ENCODE results near the gene C4orf50. TPM values are rescaled to one million over a fixed set of nuclear protein-coding genes. Genes with fewer than 3 reads are reported as not detected.

Gene C4orf50
- total and polyA plus RNA-seq, 5 donors from 2014 or later, result 0.05 to 3.5 (median 0.11) TPM; not detected in 2

GRCh38 chr4:5887011-5887360 lies 131.2 kb downstream of the C4orf50 start:
- Mint-ChIP-seq H3K4me3 (no peak overlapping the region), H3K27me3 (peaks cover 65% of the 10 kb centered on the region), H3K9me3 (peaks cover 0 to 11% (median 0%) of the 10 kb centered on the region in 7 donors), H3K36me3 (no peaks in the 10 kb centered on the region), H3K4me1 (peaks cover 0 to 12% (median 2%) of the 10 kb centered on the region in 4 donors), H3K27ac (no peak overlapping the region)
- Histone ChIP-seq H3K4me1 (ENCODE audit: control insufficient read depth, insufficient read depth, low read length, poor library complexity, severe bottlenecking) (peaks cover 8% of the 10 kb centered on the region), H3K4me3 (ENCODE audit: low read depth, low read length) (no peak overlapping the region), H3K27me3 (ENCODE audit: control insufficient read depth, insufficient read depth, low read length) (peaks cover 23% of the 10 kb centered on the region), H3K27ac (ENCODE audit: insufficient read depth, low read length, poor library complexity, severe bottlenecking) (no peak overlapping the region), H3K36me3 (ENCODE audit: control insufficient read depth, insufficient read depth, low read length) (no peaks in the 10 kb centered on the region), H3K9me3 (ENCODE audit: control insufficient read depth in 2 of 2, low read length in 2 of 2) (no peaks in the 10 kb centered on the region)
- DNase-seq, result no peak
- ATAC-seq (ENCODE audit: low read depth in 2 of 2), result no peak

GRCh38 chr4:5885733-5886132 lies 132.5 kb downstream of the C4orf50 start:
- Mint-ChIP-seq H3K27ac (peak overlapping the region in 1 of 3 donors; percentile 39), H3K27me3 (peaks cover 58% of the 10 kb centered on the region), H3K4me3 (no peak overlapping the region), H3K4me1 (peaks cover 0 to 9% (median 2%) of the 10 kb centered on the region in 4 donors), H3K9me3 (peaks cover 0 to 13% (median 0%) of the 10 kb centered on the region in 7 donors), H3K36me3 (no peaks in the 10 kb centered on the region)
- no peak overlapping the region for H3K27ac ChIP-seq (ENCODE audit: insufficient read depth, low read length, poor library complexity, severe bottlenecking)
- DNase-seq, result no peak
- no peak overlapping the region for H3K4me3 ChIP-seq (ENCODE audit: low read depth, low read length)
- ATAC-seq (ENCODE audit: low read depth in 2 of 2), result no peak
- peaks cover 8% of the 10 kb centered on the region for H3K4me1 ChIP-seq (ENCODE audit: control insufficient read depth, insufficient read depth, low read length, poor library complexity, severe bottlenecking)
- peaks cover 23% of the 10 kb centered on the region for H3K27me3 ChIP-seq (ENCODE audit: control insufficient read depth, insufficient read depth, low read length)
- H3K9me3 ChIP-seq (ENCODE audit: control insufficient read depth in 2 of 2, low read length in 2 of 2), result no peaks in the 10 kb centered on the region
- H3K36me3 ChIP-seq (ENCODE audit: control insufficient read depth, insufficient read depth, low read length), result no peaks in the 10 kb centered on the region

GRCh38 chr4:5884796-5885195 lies 133.4 kb downstream of the C4orf50 start:
- peaks cover 59% of the 10 kb centered on the region for H3K27me3 Mint-ChIP-seq
- peaks cover 0 to 11% (median 0%) of the 10 kb centered on the region in 7 donors for H3K9me3 Mint-ChIP-seq
- no peak for DNase-seq
- ATAC-seq (ENCODE audit: low read depth in 2 of 2), result no peak
- no peak overlapping the region for H3K4me3 Mint-ChIP-seq
- no peaks in the 10 kb centered on the region for H3K36me3 ChIP-seq (ENCODE audit: control insufficient read depth, insufficient read depth, low read length)
- peaks cover 8% of the 10 kb centered on the region for H3K4me1 ChIP-seq (ENCODE audit: control insufficient read depth, insufficient read depth, low read length, poor library complexity, severe bottlenecking)
- peaks cover 0 to 7% (median 1%) of the 10 kb centered on the region in 4 donors for H3K4me1 Mint-ChIP-seq
- H3K27me3 ChIP-seq (ENCODE audit: control insufficient read depth, insufficient read depth, low read length), result peaks cover 22% of the 10 kb centered on the region
- H3K27ac Mint-ChIP-seq, result no peak overlapping the region
- H3K9me3 ChIP-seq (ENCODE audit: control insufficient read depth in 2 of 2, low read length in 2 of 2), result no peaks in the 10 kb centered on the region
- no peak overlapping the region for H3K27ac ChIP-seq (ENCODE audit: insufficient read depth, low read length, poor library complexity, severe bottlenecking)
- no peak overlapping the region for H3K4me3 ChIP-seq (ENCODE audit: low read depth, low read length)
- no peaks in the 10 kb centered on the region for H3K36me3 Mint-ChIP-seq

- peaks cover 0 to 6% (median 0%) of the 10 kb centered on the region in 7 donors for H3K9me3 Mint-ChIP-seq
- no peaks in the 10 kb centered on the region for H3K36me3 ChIP-seq (ENCODE audit: control insufficient read depth, insufficient read depth, low read length)
- H3K27me3 ChIP-seq (ENCODE audit: control insufficient read depth, insufficient read depth, low read length), result peaks cover 15% of the 10 kb centered on the region
- DNase-seq, result no peak
- H3K27me3 Mint-ChIP-seq, result peaks cover 59% of the 10 kb centered on the region
- peaks cover 8% of the 10 kb centered on the region for H3K4me1 ChIP-seq (ENCODE audit: control insufficient read depth, insufficient read depth, low read length, poor library complexity, severe bottlenecking)
- no peaks in the 10 kb centered on the region for H3K36me3 Mint-ChIP-seq
- no peak for ATAC-seq (ENCODE audit: low read depth in 2 of 2)
- no peak overlapping the region for H3K27ac ChIP-seq (ENCODE audit: insufficient read depth, low read length, poor library complexity, severe bottlenecking)
- H3K4me3 Mint-ChIP-seq, result no peak overlapping the region
- no peak overlapping the region for H3K27ac Mint-ChIP-seq
- H3K9me3 ChIP-seq (ENCODE audit: control insufficient read depth in 2 of 2, low read length in 2 of 2), result no peaks in the 10 kb centered on the region
- peaks cover 0 to 4% (median 0%) of the 10 kb centered on the region in 4 donors for H3K4me1 Mint-ChIP-seq
- no peak overlapping the region for H3K4me3 ChIP-seq (ENCODE audit: low read depth, low read length)
These were observed 134.3 kb downstream of the C4orf50 start for GRCh38 chr4:5883916-5884315.

GRCh38 chr4:5882947-5883346 lies 135.3 kb downstream of the C4orf50 start:
- Mint-ChIP-seq H3K36me3 (no peaks in the 10 kb centered on the region), H3K27ac (no peak overlapping the region)
- no peaks in the 10 kb centered on the region for H3K36me3 ChIP-seq (ENCODE audit: control insufficient read depth, insufficient read depth, low read length)

GRCh38 chr4:5881340-5881739 lies 136.9 kb downstream of the C4orf50 start:
- no peak for DNase-seq
- no peak overlapping the region for H3K27ac Mint-ChIP-seq
- no peak for ATAC-seq (ENCODE audit: low read depth in 2 of 2)
- peaks cover 13% of the 10 kb centered on the region for H3K27me3 ChIP-seq (ENCODE audit: control insufficient read depth, insufficient read depth, low read length)
- H3K4me3 Mint-ChIP-seq, result no peak overlapping the region
- no peaks in the 10 kb centered on the region for H3K4me1 ChIP-seq (ENCODE audit: control insufficient read depth, insufficient read depth, low read length, poor library complexity, severe bottlenecking)
- no peak overlapping the region for H3K4me3 ChIP-seq (ENCODE audit: low read depth, low read length)
- H3K27ac ChIP-seq (ENCODE audit: insufficient read depth, low read length, poor library complexity, severe bottlenecking), result no peak overlapping the region
- peaks cover 0 to 6% (median 0%) of the 10 kb centered on the region in 7 donors for H3K9me3 Mint-ChIP-seq
- H3K4me1 Mint-ChIP-seq, result no peaks in the 10 kb centered on the region
- H3K9me3 ChIP-seq (ENCODE audit: control insufficient read depth in 2 of 2, low read length in 2 of 2), result no peaks in the 10 kb centered on the region
- no peaks in the 10 kb centered on the region for H3K36me3 ChIP-seq (ENCODE audit: control insufficient read depth, insufficient read depth, low read length)
- H3K27me3 Mint-ChIP-seq, result peaks cover 45% of the 10 kb centered on the region
- H3K36me3 Mint-ChIP-seq, result no peaks in the 10 kb centered on the region

More at GRCh38 chr4:5882947-5883346, 135.3 kb downstream of the C4orf50 start:
- Histone ChIP-seq H3K4me1 (ENCODE audit: control insufficient read depth, insufficient read depth, low read length, poor library complexity, severe bottlenecking) (peaks cover 7% of the 10 kb centered on the region), H3K27ac (ENCODE audit: insufficient read depth, low read length, poor library complexity, severe bottlenecking) (no peak overlapping the region), H3K4me3 (ENCODE audit: low read depth, low read length) (no peak overlapping the region), H3K27me3 (ENCODE audit: control insufficient read depth, insufficient read depth, low read length) (peaks cover 15% of the 10 kb centered on the region), H3K9me3 (ENCODE audit: control insufficient read depth in 2 of 2, low read length in 2 of 2) (no peaks in the 10 kb centered on the region)
- Mint-ChIP-seq H3K4me1 (peaks cover 0 to 2% (median 0%) of the 10 kb centered on the region in 4 donors), H3K9me3 (peaks cover 0 to 6% (median 0%) of the 10 kb centered on the region in 7 donors), H3K4me3 (no peak overlapping the region), H3K27me3 (peaks cover 57% of the 10 kb centered on the region)
- DNase-seq, result no peak
- ATAC-seq (ENCODE audit: low read depth in 2 of 2), result no peak

- DNase-seq, result no peak
- H3K4me3 ChIP-seq (ENCODE audit: low read depth, low read length), result no peak overlapping the region
- no peaks in the 10 kb centered on the region for H3K36me3 Mint-ChIP-seq
- H3K27ac ChIP-seq (ENCODE audit: insufficient read depth, low read length, poor library complexity, severe bottlenecking), result no peak overlapping the region
- peaks cover 36% of the 10 kb centered on the region for H3K27me3 Mint-ChIP-seq
- no peaks in the 10 kb centered on the region for H3K36me3 ChIP-seq (ENCODE audit: control insufficient read depth, insufficient read depth, low read length)
- H3K27me3 ChIP-seq (ENCODE audit: control insufficient read depth, insufficient read depth, low read length), result peaks cover 9% of the 10 kb centered on the region
- peaks cover 0 to 8% (median 0%) of the 10 kb centered on the region in 7 donors for H3K9me3 Mint-ChIP-seq
- H3K4me1 Mint-ChIP-seq, result no peaks in the 10 kb centered on the region
- no peak for ATAC-seq (ENCODE audit: low read depth in 2 of 2)
- no peak overlapping the region for H3K27ac Mint-ChIP-seq
- H3K4me3 Mint-ChIP-seq, result no peak overlapping the region
- no peaks in the 10 kb centered on the region for H3K9me3 ChIP-seq (ENCODE audit: control insufficient read depth in 2 of 2, low read length in 2 of 2)
- no peaks in the 10 kb centered on the region for H3K4me1 ChIP-seq (ENCODE audit: control insufficient read depth, insufficient read depth, low read length, poor library complexity, severe bottlenecking)
These were observed 139.9 kb downstream of the C4orf50 start for GRCh38 chr4:5878359-5878758.

GRCh38 chr4:5877392-5877791 lies 140.8 kb downstream of the C4orf50 start:
- H3K27me3 Mint-ChIP-seq, result peaks cover 27% of the 10 kb centered on the region
- no peak for ATAC-seq (ENCODE audit: low read depth in 2 of 2)
- H3K27ac Mint-ChIP-seq, result no peak overlapping the region

More at GRCh38 chr4:5877392-5877791, 140.8 kb downstream of the C4orf50 start:
- Mint-ChIP-seq H3K4me1 (no peaks in the 10 kb centered on the region), H3K36me3 (no peaks in the 10 kb centered on the region), H3K4me3 (no peak overlapping the region), H3K9me3 (peaks cover 0 to 6% (median 0%) of the 10 kb centered on the region in 7 donors)
- Histone ChIP-seq H3K27me3 (ENCODE audit: control insufficient read depth, insufficient read depth, low read length) (peaks cover 9% of the 10 kb centered on the region), H3K4me3 (ENCODE audit: low read depth, low read length) (no peak overlapping the region), H3K9me3 (ENCODE audit: control insufficient read depth in 2 of 2, low read length in 2 of 2) (no peaks in the 10 kb centered on the region), H3K27ac (ENCODE audit: insufficient read depth, low read length, poor library complexity, severe bottlenecking) (no peak overlapping the region), H3K4me1 (ENCODE audit: control insufficient read depth, insufficient read depth, low read length, poor library complexity, severe bottlenecking) (no peaks in the 10 kb centered on the region), H3K36me3 (ENCODE audit: control insufficient read depth, insufficient read depth, low read length) (no peaks in the 10 kb centered on the region)
- DNase-seq, result no peak
